ENCODE measurements around the gene GPR31. TPM values are rescaled to one million over a fixed set of nuclear protein-coding genes. Genes with fewer than 3 reads are reported as not detected.
"Not testable (repeated sequence)": the region's sequence is repeated elsewhere in the genome, so short reads cannot be mapped to it uniquely, and the experiment has no call there.

Gene GPR31
- total RNA-seq, result not detected

GRCh38 chr6:167157863-167158262 lies at the start of gene GPR31:
Gene GPR31 (minus strand): TSS chr6:167157980. CDS start chr6:167157831, 149 bp downstream.
- WGBS, result 80% methylated on average over 4 of the region's 4 CpGs
- intact Hi-C loops (cut with DNase I), result no loop called here
- Histone ChIP-seq H3K4me3 (no peak within 1 kb of the TSS), H3K27me3 (no peaks in the 10 kb centered on the region), H3K4me1 (no peaks in the 10 kb centered on the region), H3K36me3 (no peaks in the 10 kb centered on the region), H3K9me3 (no peaks in the 10 kb centered on the region), H3K27ac (replicated peaks in 1 of 4) (no peak within 1 kb of the TSS)
- DNase-seq (ENCODE audit: extremely low spot score), result no peak
- TF ChIP-seq EP300 (IDR thresholded peaks at IDR 0.05) (no peak), POLR2AphosphoS5 (IDR thresholded peaks at IDR 0.05) (no peak), POLR2A (IDR thresholded peaks at IDR 0.05; ENCODE audit: low read depth) (no peak)
- TF ChIP-seq, protein P1, sequence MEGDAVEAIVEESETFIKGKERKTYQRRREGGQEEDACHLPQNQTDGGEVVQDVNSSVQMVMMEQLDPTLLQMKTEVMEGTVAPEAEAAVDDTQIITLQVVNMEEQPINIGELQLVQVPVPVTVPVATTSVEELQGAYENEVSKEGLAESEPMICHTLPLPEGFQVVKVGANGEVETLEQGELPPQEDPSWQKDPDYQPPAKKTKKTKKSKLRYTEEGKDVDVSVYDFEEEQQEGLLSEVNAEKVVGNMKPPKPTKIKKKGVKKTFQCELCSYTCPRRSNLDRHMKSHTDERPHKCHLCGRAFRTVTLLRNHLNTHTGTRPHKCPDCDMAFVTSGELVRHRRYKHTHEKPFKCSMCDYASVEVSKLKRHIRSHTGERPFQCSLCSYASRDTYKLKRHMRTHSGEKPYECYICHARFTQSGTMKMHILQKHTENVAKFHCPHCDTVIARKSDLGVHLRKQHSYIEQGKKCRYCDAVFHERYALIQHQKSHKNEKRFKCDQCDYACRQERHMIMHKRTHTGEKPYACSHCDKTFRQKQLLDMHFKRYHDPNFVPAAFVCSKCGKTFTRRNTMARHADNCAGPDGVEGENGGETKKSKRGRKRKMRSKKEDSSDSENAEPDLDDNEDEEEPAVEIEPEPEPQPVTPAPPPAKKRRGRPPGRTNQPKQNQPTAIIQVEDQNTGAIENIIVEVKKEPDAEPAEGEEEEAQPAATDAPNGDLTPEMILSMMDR (IDR thresholded peaks at IDR 0.05), result no peak

DNA sequence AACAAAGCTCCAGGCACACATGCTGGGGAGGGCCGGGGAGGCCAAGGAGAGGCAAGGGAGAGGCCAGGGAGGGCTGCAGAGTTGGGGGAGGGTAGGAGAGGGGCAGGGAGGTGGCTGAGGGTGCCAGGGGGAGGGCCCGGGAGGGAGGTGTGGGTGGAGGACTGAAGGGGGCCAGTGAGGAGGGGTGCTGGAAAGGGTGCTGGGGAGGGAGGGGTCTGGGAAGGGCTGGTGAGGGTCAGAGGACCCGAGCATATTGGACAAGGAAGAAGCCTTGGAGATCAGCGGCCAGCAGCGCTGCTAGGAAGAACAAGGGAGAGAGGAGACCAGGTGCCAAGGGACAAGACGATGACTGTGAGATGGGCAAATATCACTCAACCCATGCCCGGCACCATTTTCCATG lies 49.7 kb upstream of the GPR31 start:
- no peak overlapping the region for H3K27ac ChIP-seq (replicated peaks in 1 of 4)
- H3K36me3 ChIP-seq, result no peaks in the 10 kb centered on the region
- no peaks in the 10 kb centered on the region for H3K9me3 ChIP-seq
- H3K27me3 ChIP-seq, result no peaks in the 10 kb centered on the region
- TF ChIP-seq, protein P1 (IDR thresholded peaks at IDR 0.05), result no peak
- TF ChIP-seq POLR2AphosphoS5 (IDR thresholded peaks at IDR 0.05), result no peak
- no peak for TF ChIP-seq POLR2A (IDR thresholded peaks at IDR 0.05; ENCODE audit: low read depth)
- TF ChIP-seq EP300 (IDR thresholded peaks at IDR 0.05), result no peak
- no peak for DNase-seq (ENCODE audit: extremely low spot score)
- H3K4me3 ChIP-seq, result no peak overlapping the region
- H3K4me1 ChIP-seq, result peaks cover 0 to 4% (median 2%) of the 10 kb centered on the region in 4 donors
- intact Hi-C loops (cut with DNase I), result no loop called here
- WGBS, result 85% methylated on average over 7 of the region's 7 CpGs

GRCh38 chr6:167205316-167205715 lies 47.5 kb upstream of the GPR31 start:
- H3K36me3 ChIP-seq; intact Hi-C loops (cut with DNase I); H3K27me3 ChIP-seq; H3K9me3 ChIP-seq; H3K4me3 ChIP-seq; DNase-seq (ENCODE audit: extremely low spot score); H3K27ac ChIP-seq (replicated peaks in 1 of 4); H3K4me1 ChIP-seq: not testable (repeated sequence)
- 81% methylated on average over 5 of the region's 11 CpGs for WGBS

- H3K27ac ChIP-seq (replicated peaks in 1 of 4); H3K9me3 ChIP-seq; DNase-seq (ENCODE audit: extremely low spot score); H3K4me3 ChIP-seq; H3K36me3 ChIP-seq; H3K4me1 ChIP-seq; intact Hi-C loops (cut with DNase I): not testable (repeated sequence)
- H3K27me3 ChIP-seq, result peaks cover 0 to 17% (median 0%) of the 10 kb centered on the region in 4 donors
- 65% methylated on average over 10 of the region's 10 CpGs for WGBS
These were observed 46.2 kb upstream of the GPR31 start for GRCh38 chr6:167204059-167204348.

DNA sequence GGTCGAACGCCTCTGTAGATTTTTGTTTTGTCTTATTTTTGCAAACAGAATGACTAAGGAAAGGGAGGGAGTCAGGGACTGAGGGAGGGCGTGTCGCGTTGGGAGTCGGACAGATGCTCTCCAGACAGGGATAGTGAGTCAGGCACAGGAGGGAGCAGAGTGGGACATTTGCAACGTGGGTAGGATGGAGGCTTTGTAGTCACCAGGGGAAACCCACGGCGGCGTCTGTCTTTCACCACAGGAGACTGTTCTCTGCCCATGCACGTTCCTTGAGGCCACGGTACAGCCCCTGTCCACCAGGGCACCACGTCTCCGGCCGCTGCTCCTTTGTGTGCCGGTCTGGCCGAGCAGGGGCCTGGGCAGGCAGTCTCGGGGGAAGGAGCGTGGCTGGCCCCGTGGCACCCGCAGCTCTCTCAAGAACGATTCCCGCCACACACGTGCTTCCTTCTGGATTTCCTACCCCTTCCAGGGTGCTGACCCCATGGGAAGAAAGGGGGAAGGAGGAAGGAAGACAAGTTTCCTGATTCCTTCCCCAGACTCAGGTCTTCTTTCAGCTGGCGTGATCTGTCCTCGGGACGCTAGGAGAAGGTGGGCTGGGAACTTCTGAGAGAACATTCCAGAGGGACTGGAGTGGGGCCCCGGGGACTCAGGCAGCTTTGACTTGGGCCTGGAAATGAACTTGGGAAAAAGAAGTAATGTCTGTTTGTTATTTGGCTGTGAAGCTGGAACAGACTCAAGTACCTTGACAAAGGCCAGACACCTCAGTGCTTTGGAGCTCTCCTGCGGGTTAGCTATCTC lies 45.7 kb upstream of the GPR31 start:
- H3K27me3 ChIP-seq, result peaks cover 0 to 18% (median 0%) of the 10 kb centered on the region in 4 donors
- H3K9me3 ChIP-seq; H3K36me3 ChIP-seq; H3K4me3 ChIP-seq; intact Hi-C loops (cut with DNase I); DNase-seq (ENCODE audit: extremely low spot score); H3K4me1 ChIP-seq; H3K27ac ChIP-seq (replicated peaks in 1 of 4): not testable (repeated sequence)
- WGBS, result 78% methylated on average over 29 of the region's 29 CpGs

- H3K4me1 ChIP-seq; intact Hi-C loops (cut with DNase I); DNase-seq (ENCODE audit: extremely low spot score); H3K4me3 ChIP-seq; H3K36me3 ChIP-seq; H3K27ac ChIP-seq (replicated peaks in 1 of 4); H3K9me3 ChIP-seq: not testable (repeated sequence)
- peaks cover 0 to 18% (median 0%) of the 10 kb centered on the region in 4 donors for H3K27me3 ChIP-seq
- WGBS, result 61% methylated on average over 5 of the region's 8 CpGs
These were observed 44.8 kb upstream of the GPR31 start for GRCh38 chr6:167202613-167203012.

GRCh38 chr6:167200806-167201205 lies 43.0 kb upstream of the GPR31 start:
- TF ChIP-seq, protein P1 (IDR thresholded peaks at IDR 0.05), result no peak
- TF ChIP-seq POLR2AphosphoS5 (IDR thresholded peaks at IDR 0.05), result no peak
- WGBS, result 95% methylated on average over 14 of the region's 14 CpGs
- DNase-seq (ENCODE audit: extremely low spot score), result no peak

GRCh38 chr6:167195941-167196610 lies 38.3 kb upstream of the GPR31 start:
- H3K4me1 ChIP-seq; H3K4me3 ChIP-seq; H3K9me3 ChIP-seq; H3K36me3 ChIP-seq; DNase-seq (ENCODE audit: extremely low spot score); H3K27ac ChIP-seq (replicated peaks in 1 of 4); intact Hi-C loops (cut with DNase I): not testable (repeated sequence)
- 76% methylated on average over 7 of the region's 21 CpGs for WGBS
- H3K27me3 ChIP-seq, result peaks cover 0 to 18% (median 0%) of the 10 kb centered on the region in 4 donors

More at GRCh38 chr6:167200806-167201205, 43.0 kb upstream of the GPR31 start:
- no peak overlapping the region for H3K4me3 ChIP-seq
- intact Hi-C loops (cut with DNase I), result no loop called here
- no peaks in the 10 kb centered on the region for H3K36me3 ChIP-seq
- H3K9me3 ChIP-seq, result no peaks in the 10 kb centered on the region
- peaks cover 0 to 18% (median 0%) of the 10 kb centered on the region in 4 donors for H3K27me3 ChIP-seq
- no peak overlapping the region for H3K27ac ChIP-seq (replicated peaks in 1 of 4)
- peaks cover 0 to 4% (median 0%) of the 10 kb centered on the region in 4 donors for H3K4me1 ChIP-seq

DNA sequence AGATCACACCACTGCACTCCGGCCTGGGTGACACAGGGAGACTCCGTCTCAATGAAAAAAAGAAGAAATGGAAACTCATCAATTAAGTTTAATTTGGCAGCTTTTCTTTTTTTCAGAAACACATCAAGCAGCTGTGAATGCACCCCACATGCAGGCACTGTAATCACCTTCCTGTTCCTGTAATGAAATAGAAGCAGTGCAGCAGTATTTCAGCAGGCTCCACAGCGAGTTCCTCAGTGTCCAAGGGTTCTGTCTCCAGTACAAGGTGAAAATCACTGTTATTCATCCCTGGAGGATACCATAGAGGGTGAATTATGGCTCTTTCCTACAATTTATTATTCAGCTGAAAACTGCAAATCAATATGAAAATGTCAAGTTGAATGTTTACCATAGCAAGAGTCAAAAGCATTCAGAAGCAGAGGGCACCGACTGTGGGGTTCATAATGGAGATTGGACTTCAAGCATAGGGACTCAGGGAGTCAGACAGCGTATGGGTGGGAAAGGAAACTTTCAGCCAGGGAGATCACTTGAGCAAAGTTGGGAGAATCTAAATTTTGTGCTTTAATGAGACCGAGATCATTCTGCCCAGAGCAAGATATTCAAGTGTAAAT lies 35.8 kb upstream of the GPR31 start:
- WGBS, result 68% methylated on average over 6 of the region's 6 CpGs
- H3K9me3 ChIP-seq; H3K27ac ChIP-seq (replicated peaks in 1 of 4); H3K27me3 ChIP-seq; H3K36me3 ChIP-seq; H3K4me3 ChIP-seq; intact Hi-C loops (cut with DNase I); H3K4me1 ChIP-seq; DNase-seq (ENCODE audit: extremely low spot score): not testable (repeated sequence)

All from esophagus muscularis mucosa (tissue), 4 donors.